Measurements from ENCODE around the gene TSEN15.

DNA sequence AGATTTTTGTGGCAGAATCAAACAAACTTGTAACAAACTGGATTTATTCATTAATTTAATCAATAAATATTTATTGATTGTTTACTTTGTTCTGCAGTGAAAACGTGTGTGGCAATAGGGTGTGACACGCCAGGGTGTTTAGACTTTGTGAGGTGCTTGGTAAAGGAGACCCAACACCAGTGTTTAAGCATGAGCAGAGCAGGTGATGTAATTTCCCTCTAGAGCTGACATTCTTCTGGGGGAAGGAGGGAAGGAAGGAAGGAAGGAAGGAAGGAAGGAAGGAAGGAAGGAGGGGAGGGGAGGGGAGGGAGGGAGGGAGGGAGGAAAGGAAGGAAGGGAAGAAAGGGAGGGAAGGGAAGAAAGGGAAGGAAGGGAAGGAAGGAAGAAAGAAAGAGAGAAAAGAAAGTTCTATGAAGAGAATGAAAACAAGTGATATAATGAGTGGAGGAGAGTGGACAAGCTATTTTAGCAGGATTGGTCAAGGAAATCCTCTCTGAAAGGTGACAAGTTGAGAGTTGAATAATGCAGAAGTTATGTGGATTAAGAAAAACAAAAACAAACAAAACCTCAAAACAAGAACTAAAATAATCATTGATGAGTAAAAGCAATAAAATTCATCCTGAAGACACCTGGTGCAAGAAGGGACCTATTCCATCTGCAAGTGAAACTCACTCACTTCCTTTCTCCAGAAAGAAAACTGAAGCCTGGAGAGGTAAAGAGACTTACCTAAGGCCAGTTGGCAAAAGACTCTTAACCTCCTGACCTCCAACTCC lies 60.8 kb downstream of the TSEN15 start:
- TF ChIP-seq, protein P1, sequence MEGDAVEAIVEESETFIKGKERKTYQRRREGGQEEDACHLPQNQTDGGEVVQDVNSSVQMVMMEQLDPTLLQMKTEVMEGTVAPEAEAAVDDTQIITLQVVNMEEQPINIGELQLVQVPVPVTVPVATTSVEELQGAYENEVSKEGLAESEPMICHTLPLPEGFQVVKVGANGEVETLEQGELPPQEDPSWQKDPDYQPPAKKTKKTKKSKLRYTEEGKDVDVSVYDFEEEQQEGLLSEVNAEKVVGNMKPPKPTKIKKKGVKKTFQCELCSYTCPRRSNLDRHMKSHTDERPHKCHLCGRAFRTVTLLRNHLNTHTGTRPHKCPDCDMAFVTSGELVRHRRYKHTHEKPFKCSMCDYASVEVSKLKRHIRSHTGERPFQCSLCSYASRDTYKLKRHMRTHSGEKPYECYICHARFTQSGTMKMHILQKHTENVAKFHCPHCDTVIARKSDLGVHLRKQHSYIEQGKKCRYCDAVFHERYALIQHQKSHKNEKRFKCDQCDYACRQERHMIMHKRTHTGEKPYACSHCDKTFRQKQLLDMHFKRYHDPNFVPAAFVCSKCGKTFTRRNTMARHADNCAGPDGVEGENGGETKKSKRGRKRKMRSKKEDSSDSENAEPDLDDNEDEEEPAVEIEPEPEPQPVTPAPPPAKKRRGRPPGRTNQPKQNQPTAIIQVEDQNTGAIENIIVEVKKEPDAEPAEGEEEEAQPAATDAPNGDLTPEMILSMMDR (IDR thresholded peaks at IDR 0.05; ENCODE audit: insufficient read depth, low read length) = no peak
- TF ChIP-seq SPI1 (IDR thresholded peaks at IDR 0.05; ENCODE audit: borderline replicate concordance, low read depth) (no peak), GABPA (IDR thresholded peaks at IDR 0.05; ENCODE audit: low read depth) (no peak)

Data from HL-60 (cell line).